HL-60 (cell line): ENCODE results near the gene RNH1.

ENCODE experiments used
- CTCF ChIP-seq: IDR thresholded peaks from one replicate; pipeline ENCODE4 v1.5.1; 2011; ENCODE audit warnings: low read length, control low read depth, inconsistent platforms; ENCODE audit not compliant: insufficient read depth
- POLR2AphosphoS5 ChIP-seq: IDR thresholded peaks from 2 replicates; pipeline ENCODE4 v1.6.1; 2012; ENCODE audit warnings: low read depth
- REST ChIP-seq: IDR thresholded peaks from 2 replicates; pipeline ENCODE4 v1.6.1; 2012; ENCODE audit warnings: low read depth; ENCODE audit not compliant: insufficient replicate concordance

GRCh38 chr11:472816-473215 is 34.2 kb downstream of the RNH1 start:
- no peak for TF ChIP-seq CTCF
- no peak for TF ChIP-seq POLR2AphosphoS5
- no peak for TF ChIP-seq REST
